Right atrium auricular region (tissue), 2 donors: ENCODE data around the gene VIPR2. TPM values are rescaled to one million over a fixed set of nuclear protein-coding genes. Genes with fewer than 3 reads are reported as not detected.

Experiments used
- DNase-seq: peaks from one replicate; pipeline ENCODE4 v3.0.0-alpha.2; 2019; ENCODE audit warnings: low spot score
- H3K27ac ChIP-seq, 2 donors: fragments of 200-600 bp; sonication (generic); 1 replicate in 1 of 2; 2 replicates in 1 of 2; pipeline ENCODE4 v1.5.1; 2016 to 2019
- H3K27me3 ChIP-seq, 2 donors: fragments of 200-600 bp; sonication (generic); one replicate each; pipeline versions ENCODE4 v1.5.1 to v1.6.0; 2017 to 2019
- H3K36me3 ChIP-seq: fragments of 200-600 bp; sonication (generic); one replicate; pipeline ENCODE4 v1.5.1; 2016
- H3K4me1 ChIP-seq, 2 donors: fragments of 200-600 bp; sonication (generic); one replicate each; pipeline versions ENCODE4 v1.5.1 to v1.6.0; 2017 to 2019
- H3K4me3 ChIP-seq, 2 donors: fragments of 200-600 bp; sonication (generic); 1 replicate in 1 of 2; 2 replicates in 1 of 2; pipeline ENCODE4 v1.5.1; 2017 to 2019; ENCODE audit warnings: mild to moderate bottlenecking in 1 of 2, moderate library complexity in 1 of 2
- H3K9me3 ChIP-seq, 2 donors: fragments of 200-600 bp; sonication (generic); one replicate each; pipeline ENCODE4 v1.5.1; 2019
- total RNA-seq, 2 donors: library from RNA; depleted of rRNA; stranded (reverse); fragments of >200 nt; gene quantifications; one replicate each; pipeline ENCODE4 v1.1.0, GENCODE V29; 2016
- TF ChIP-seq, protein P1 (sequence below), 2 donors: fragments of 200-600 bp; sonication (generic); IDR thresholded peaks; one replicate each; pipeline ENCODE4 v1.5.1; 2019; ENCODE audit warnings: antibody characterized with exemption in 2 of 2

The VIPR2 gene
- total RNA-seq, 2 donors from 2014 or later = 3.8 to 13.4 TPM

GRCh38 chr7:159016591-159016990 is 128.1 kb downstream of the VIPR2 start:
- TF ChIP-seq, protein P1, sequence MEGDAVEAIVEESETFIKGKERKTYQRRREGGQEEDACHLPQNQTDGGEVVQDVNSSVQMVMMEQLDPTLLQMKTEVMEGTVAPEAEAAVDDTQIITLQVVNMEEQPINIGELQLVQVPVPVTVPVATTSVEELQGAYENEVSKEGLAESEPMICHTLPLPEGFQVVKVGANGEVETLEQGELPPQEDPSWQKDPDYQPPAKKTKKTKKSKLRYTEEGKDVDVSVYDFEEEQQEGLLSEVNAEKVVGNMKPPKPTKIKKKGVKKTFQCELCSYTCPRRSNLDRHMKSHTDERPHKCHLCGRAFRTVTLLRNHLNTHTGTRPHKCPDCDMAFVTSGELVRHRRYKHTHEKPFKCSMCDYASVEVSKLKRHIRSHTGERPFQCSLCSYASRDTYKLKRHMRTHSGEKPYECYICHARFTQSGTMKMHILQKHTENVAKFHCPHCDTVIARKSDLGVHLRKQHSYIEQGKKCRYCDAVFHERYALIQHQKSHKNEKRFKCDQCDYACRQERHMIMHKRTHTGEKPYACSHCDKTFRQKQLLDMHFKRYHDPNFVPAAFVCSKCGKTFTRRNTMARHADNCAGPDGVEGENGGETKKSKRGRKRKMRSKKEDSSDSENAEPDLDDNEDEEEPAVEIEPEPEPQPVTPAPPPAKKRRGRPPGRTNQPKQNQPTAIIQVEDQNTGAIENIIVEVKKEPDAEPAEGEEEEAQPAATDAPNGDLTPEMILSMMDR (IDR thresholded peaks at IDR 0.05) = no peak
- H3K4me1 ChIP-seq = peaks cover 0 to 40% of the 10 kb centered on the region in 2 donors
- DNase-seq = no peak
- no peaks in the 10 kb centered on the region for H3K9me3 ChIP-seq
- no peak overlapping the region for H3K4me3 ChIP-seq
- peak overlapping the region in 1 of 2 donors; percentile 82 for H3K27ac ChIP-seq
- H3K36me3 ChIP-seq = no peaks in the 10 kb centered on the region
- no peaks in the 10 kb centered on the region for H3K27me3 ChIP-seq

GRCh38 chr7:159015454-159016410 is 128.9 kb downstream of the VIPR2 start:
- Histone ChIP-seq H3K4me3 (no peak overlapping the region), H3K4me1 (peaks cover 0 to 46% of the 10 kb centered on the region in 2 donors), H3K27me3 (no peaks in the 10 kb centered on the region), H3K36me3 (no peaks in the 10 kb centered on the region), H3K27ac (peak overlapping the region; percentile 82 to 87), H3K9me3 (no peaks in the 10 kb centered on the region)
- peak; percentile 82 for DNase-seq
- TF ChIP-seq, protein P1 (IDR thresholded peaks at IDR 0.05) = no peak

- Histone ChIP-seq H3K27me3 (no peaks in the 10 kb centered on the region), H3K36me3 (no peaks in the 10 kb centered on the region), H3K9me3 (no peaks in the 10 kb centered on the region), H3K4me3 (no peak overlapping the region), H3K4me1 (peaks cover 0 to 47% of the 10 kb centered on the region in 2 donors), H3K27ac (peak overlapping the region; percentile 82 to 87)
- no peak for DNase-seq
- TF ChIP-seq, protein P1 (IDR thresholded peaks at IDR 0.05) = no peak
Observed at GRCh38 chr7:159015081-159015453, 129.6 kb downstream of the VIPR2 start.

DNA sequence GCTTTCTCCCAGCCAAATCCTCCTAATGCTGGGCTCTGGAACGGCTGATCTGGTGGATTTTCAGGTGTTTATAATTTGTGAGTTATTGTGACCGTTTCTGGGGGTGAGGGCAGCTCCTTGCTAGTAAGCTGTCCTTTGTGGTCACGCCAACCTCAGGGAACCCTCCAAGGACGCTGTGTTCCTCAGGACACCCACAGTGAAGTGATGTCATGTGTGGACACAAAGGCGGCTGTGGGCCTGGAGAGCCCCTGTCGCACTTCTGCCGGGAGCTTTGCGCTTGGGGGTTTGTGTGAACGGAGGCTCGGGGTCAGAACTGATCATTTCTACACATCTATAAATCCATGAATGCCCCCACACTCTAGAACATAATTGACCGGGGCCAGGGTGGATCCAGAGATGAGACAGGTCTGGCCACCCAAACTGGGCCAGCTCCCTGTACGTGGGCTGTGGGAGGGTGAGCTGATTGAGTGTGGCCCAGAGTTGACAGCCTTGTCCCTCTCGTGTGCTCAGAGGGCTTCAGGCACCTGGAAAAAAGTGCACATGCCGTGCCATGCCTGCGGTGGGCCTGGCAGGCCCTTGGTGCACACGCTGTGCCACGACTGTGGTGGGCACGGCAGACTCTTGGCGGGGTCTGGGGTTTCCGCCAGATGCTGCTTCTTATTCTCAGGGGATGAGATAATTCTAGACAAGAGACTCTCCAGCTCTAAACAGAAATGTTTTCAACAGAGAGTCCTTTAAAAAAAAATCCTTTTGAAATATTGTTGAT is 130.2 kb downstream of the VIPR2 start:
- no peak for DNase-seq
- Histone ChIP-seq H3K4me3 (no peak overlapping the region), H3K27me3 (no peaks in the 10 kb centered on the region), H3K9me3 (no peaks in the 10 kb centered on the region), H3K36me3 (no peaks in the 10 kb centered on the region), H3K4me1 (peaks cover 0 to 46% of the 10 kb centered on the region in 2 donors), H3K27ac (peak overlapping the region; percentile 82 to 87)
- TF ChIP-seq, protein P1 (IDR thresholded peaks at IDR 0.05) = no peak

DNA sequence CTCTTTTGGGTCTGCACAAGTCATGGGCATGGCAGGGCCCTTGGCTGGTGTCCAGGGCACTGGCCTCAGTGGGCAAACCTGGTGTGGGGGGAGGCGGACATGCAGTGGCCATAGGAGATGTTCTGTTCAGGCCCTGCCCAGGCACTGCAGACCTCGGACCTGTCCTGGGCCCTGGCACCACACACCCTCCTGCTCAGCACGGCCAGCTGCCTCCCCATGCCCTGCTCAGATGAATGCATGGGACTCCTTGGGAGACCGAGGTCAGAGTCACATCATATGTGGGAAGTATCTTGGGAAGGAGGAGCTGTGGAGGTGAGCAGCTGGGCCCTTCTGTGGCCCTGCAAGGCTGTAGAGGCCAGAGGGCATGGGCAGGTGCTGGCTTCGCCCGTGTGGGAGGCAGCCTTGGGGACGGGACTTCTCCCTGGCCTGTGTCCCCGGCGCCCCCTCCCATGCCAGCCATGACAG is 130.8 kb downstream of the VIPR2 start:
- Histone ChIP-seq H3K36me3 (no peaks in the 10 kb centered on the region), H3K27ac (peak overlapping the region; percentile 82 to 87), H3K4me3 (no peak overlapping the region), H3K27me3 (no peaks in the 10 kb centered on the region), H3K9me3 (no peaks in the 10 kb centered on the region), H3K4me1 (peaks cover 0 to 40% of the 10 kb centered on the region in 2 donors)
- DNase-seq = no peak
- TF ChIP-seq, protein P1 (IDR thresholded peaks at IDR 0.05) = no peak
